Testis (tissue), 3 donors: ENCODE measurements around the gene C2CD3. TPM values are rescaled to one million over a fixed set of nuclear protein-coding genes. Genes with fewer than 3 reads are reported as not detected.
"Not testable (repeated sequence)": the region's sequence is repeated elsewhere in the genome, so short reads cannot be mapped to it uniquely, and the experiment has no call there.

Source experiments
- DNase-seq: peaks from one replicate; pipeline ENCODE4 v3.0.0-alpha.2; 2019
- H3K27ac ChIP-seq, 2 donors: fragments of 200-600 bp; sonication (generic); one replicate each; pipeline ENCODE4 v1.5.1; 2019
- H3K27me3 ChIP-seq: fragments of 200-600 bp; sonication (generic); one replicate; pipeline ENCODE4 v1.5.1; 2019
- H3K36me3 ChIP-seq: fragments of 200-600 bp; sonication (generic); one replicate; pipeline ENCODE4 v1.5.1; 2017; ENCODE audit warnings: low read depth; ENCODE audit errors: missing control alignments
- H3K4me1 ChIP-seq: fragments of 200-600 bp; sonication (generic); one replicate; pipeline ENCODE4 v1.5.1; 2019
- H3K4me3 ChIP-seq, 2 donors: fragments of 200-600 bp; sonication (generic); one replicate each; pipeline ENCODE4 v1.5.1; 2017 to 2019
- H3K9me3 ChIP-seq: fragments of 200-600 bp; sonication (generic); one replicate; pipeline ENCODE4 v1.5.1; 2017
- POLR2A ChIP-seq: fragments of 450-650 bp; IDR thresholded peaks from one replicate; pipeline ENCODE4 v1.6.1; 2017; ENCODE audit warnings: antibody characterized with exemption, mild to moderate bottlenecking, moderate library complexity
- WGBS, 2 donors: methylation state at CpG; one replicate each; pipeline ENCODE4 v1.1.5; 2018; 5-methylcytosine and 5-hydroxymethylcytosine counted together
- intact Hi-C: fragments of 100-400 bp; cut with DNase I; formaldehyde crosslinking; loops from one replicate; pipeline ENCODE4 v1.15.1; 2023; ENCODE audit warnings: low total_unique reads
- polyA plus RNA-seq: library from polyadenylated mRNA; stranded (reverse); fragments of 350-450 nt; fragmentation: Illumina TruSeq; extraction: RNeasy Lipid Tissue Mini Kit (QIAGEN cat#74804); gene quantifications from one replicate; pipeline ENCODE4 v1.2.3, GENCODE V29; 2014; ENCODE audit warnings: low read depth, low replicate concordance; ENCODE audit not compliant: insufficient read depth
- total RNA-seq, 2 donors: library from RNA; depleted of rRNA; stranded (reverse); fragments of >200 nt; gene quantifications; one replicate each; pipeline ENCODE4 v1.2.3, GENCODE V29; 2016
- TF ChIP-seq, protein P1 (sequence below), 3 experiments: fragments of 450-650 bp in 2 of 3; fragments of 200-600 bp in 1 of 3; sonication (generic) in 1 of 3; IDR thresholded peaks; one replicate each; pipeline ENCODE4 v1.5.1; 2016 to 2019; ENCODE audit warnings: antibody characterized with exemption in 3 of 3, mild to moderate bottlenecking in 2 of 3, moderate library complexity in 1 of 3

The C2CD3 gene
- total and polyA plus RNA-seq, 3 donors from 2014 or later = 56.1 to 89.4 (median 59.0) TPM

DNA sequence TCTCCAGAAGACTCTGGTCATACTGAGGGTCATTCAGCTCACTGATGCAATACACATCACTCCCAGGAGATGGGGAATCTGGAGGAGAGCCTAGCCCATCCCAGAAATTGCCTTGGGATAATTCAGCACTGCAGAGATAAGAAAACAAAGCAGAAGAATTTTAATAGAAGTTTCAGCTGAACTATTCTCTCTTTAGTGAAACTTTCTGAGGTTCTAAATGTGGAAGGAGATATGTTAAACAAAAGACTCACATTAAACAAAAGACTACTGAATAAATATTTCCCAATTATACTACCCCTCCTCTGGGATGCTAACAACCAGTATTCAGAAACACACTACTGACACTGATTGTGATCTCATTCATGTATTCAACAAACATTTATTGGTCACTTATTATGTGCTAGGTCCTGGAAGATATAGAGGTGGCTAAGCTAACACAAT is 47.8 kb downstream of the C2CD3 start:
- Histone ChIP-seq H3K4me3 (no peak overlapping the region), H3K27ac (no peak overlapping the region), H3K36me3 (no peaks in the 10 kb centered on the region), H3K27me3 (no peaks in the 10 kb centered on the region), H3K9me3 (no peaks in the 10 kb centered on the region), H3K4me1 (no peaks in the 10 kb centered on the region)
- intact Hi-C loops = no loop called here
- no peak for DNase-seq
- no peak for TF ChIP-seq POLR2A
- TF ChIP-seq, protein P1, sequence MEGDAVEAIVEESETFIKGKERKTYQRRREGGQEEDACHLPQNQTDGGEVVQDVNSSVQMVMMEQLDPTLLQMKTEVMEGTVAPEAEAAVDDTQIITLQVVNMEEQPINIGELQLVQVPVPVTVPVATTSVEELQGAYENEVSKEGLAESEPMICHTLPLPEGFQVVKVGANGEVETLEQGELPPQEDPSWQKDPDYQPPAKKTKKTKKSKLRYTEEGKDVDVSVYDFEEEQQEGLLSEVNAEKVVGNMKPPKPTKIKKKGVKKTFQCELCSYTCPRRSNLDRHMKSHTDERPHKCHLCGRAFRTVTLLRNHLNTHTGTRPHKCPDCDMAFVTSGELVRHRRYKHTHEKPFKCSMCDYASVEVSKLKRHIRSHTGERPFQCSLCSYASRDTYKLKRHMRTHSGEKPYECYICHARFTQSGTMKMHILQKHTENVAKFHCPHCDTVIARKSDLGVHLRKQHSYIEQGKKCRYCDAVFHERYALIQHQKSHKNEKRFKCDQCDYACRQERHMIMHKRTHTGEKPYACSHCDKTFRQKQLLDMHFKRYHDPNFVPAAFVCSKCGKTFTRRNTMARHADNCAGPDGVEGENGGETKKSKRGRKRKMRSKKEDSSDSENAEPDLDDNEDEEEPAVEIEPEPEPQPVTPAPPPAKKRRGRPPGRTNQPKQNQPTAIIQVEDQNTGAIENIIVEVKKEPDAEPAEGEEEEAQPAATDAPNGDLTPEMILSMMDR (IDR thresholded peaks at IDR 0.05) = no peak

DNA sequence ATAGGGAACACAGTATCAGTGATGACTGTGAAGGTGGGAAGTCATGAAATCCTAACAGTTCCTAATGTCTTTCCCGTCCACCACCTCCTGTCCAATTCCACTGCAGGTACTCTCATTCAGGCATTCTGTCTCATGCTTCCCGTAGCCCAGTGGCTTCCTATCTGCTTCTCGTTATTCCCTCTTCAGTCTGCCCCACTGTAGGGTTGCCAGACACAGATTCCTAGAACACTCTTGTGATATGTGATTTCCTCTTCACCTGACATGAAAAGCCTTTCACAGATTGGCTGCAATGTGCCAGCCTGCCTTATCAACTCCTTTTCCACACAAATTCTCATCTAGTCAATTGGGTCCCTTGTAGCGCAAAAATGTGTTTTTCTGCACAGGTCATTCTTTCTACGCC is 49.0 kb downstream of the C2CD3 start:
- 94 to 97% methylated on average over 5 of the region's 5 CpGs for WGBS, 2 donors
- DNase-seq = no peak

DNA sequence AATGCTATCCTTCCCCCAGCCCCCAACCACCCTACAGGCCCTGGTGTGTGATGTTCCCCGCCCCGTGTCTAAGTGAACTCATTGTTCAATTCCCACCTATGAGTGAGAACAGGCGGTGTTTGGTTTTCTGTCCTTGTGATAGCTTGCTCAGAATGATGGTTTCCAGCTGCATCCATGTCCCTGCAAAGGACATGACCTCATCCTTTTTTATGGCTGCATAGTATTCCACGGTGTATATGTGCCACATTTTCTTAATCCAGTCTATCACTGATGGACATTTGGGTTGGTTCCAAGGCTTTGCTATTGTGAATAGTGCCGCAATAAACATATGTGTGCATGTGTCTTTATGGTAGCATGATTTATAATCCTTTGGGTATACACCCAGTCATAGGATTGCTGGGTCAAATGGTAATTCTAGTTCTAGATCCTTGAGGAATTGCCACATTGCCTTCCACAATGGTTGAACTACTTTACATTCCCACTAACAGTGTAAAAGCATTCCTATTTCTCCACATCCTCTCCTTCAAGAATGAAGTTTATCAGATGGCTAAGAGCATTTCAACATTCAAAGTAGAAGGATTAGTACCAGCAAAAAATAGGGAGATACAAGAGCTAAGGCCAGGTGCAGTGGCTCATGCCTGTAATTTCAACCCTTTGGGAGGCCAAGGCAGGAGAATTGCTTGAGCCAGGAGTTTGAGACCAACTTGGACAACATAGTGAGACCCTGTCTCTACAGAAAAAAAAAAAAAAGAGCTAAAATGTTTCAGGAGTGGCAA is 50.4 kb downstream of the C2CD3 start:
- H3K27ac ChIP-seq, H3K4me3 ChIP-seq, H3K27me3 ChIP-seq, H3K9me3 ChIP-seq, H3K4me1 ChIP-seq, DNase-seq, H3K36me3 ChIP-seq, intact Hi-C loops: not testable (repeated sequence)
- WGBS, 2 donors = 95 to 96% methylated on average over 5 of the region's 5 CpGs

More for the DNA sequence above, 49.0 kb downstream of the C2CD3 start:
- TF ChIP-seq, protein P1 (IDR thresholded peaks at IDR 0.05) = no peak
- no peak for TF ChIP-seq POLR2A
- Histone ChIP-seq H3K27me3 (no peaks in the 10 kb centered on the region), H3K4me3 (no peak overlapping the region), H3K9me3 (no peaks in the 10 kb centered on the region), H3K36me3 (no peaks in the 10 kb centered on the region), H3K4me1 (no peaks in the 10 kb centered on the region), H3K27ac (no peak overlapping the region)
- intact Hi-C loops = no loop called here

DNA sequence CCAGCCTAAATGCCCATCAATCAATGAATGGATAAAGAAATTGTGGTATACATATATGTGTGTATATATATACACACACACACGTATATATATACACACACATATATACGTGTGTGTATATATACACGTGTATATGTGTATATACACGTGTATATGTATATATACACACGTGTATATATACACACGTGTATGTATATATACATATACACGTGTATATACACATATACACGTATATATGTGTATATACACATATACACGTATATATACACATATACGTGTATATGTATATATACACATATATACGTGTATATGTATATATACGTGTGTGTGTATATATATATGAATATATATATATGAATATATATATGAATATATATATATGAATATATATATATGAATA is 54.1 kb downstream of the C2CD3 start:
- H3K4me3 ChIP-seq = no peak overlapping the region
- TF ChIP-seq POLR2A = no peak
- TF ChIP-seq, protein P1 (IDR thresholded peaks at IDR 0.05) = no peak
- H3K9me3 ChIP-seq = no peaks in the 10 kb centered on the region
- H3K4me1 ChIP-seq = no peaks in the 10 kb centered on the region
- no peak overlapping the region for H3K27ac ChIP-seq
- no peak for DNase-seq
- 82 to 94% methylated on average over 12 of the region's 12 CpGs for WGBS, 2 donors
- no peaks in the 10 kb centered on the region for H3K36me3 ChIP-seq
- intact Hi-C loops = no loop called here
- H3K27me3 ChIP-seq = no peaks in the 10 kb centered on the region

DNA sequence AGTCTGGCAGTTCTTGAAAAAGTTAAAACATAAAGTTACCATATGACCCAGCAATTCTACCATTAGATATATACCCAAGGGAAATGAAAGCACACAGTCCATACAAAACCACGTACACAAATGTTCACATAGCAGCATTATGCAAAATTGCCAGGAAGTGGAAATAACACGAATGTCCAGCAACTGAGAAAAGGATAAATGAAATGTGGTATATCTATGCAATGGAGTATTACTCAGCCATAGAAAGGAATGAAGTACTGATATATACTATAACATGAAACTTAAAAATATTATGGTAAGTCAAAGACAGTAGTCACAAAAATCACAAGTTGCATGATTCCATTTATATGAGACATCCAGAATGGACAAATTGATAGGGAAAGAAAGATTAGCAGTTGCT is 57.9 kb downstream of the C2CD3 start:
- H3K4me3 ChIP-seq = no peak overlapping the region
- H3K4me1 ChIP-seq = no peaks in the 10 kb centered on the region
- TF ChIP-seq POLR2A = no peak
- TF ChIP-seq, protein P1 (IDR thresholded peaks at IDR 0.05) = no peak
- 94 to 97% methylated on average over 2 of the region's 2 CpGs for WGBS, 2 donors
- DNase-seq = no peak
- no peak overlapping the region for H3K27ac ChIP-seq
- H3K9me3 ChIP-seq = no peaks in the 10 kb centered on the region
- H3K27me3 ChIP-seq = no peaks in the 10 kb centered on the region
- no peaks in the 10 kb centered on the region for H3K36me3 ChIP-seq
- intact Hi-C loops = no loop called here
